ENCODE results near the gene IGSF23. TPM values are rescaled to one million over a fixed set of nuclear protein-coding genes. Genes with fewer than 3 reads are reported as not detected.

IGSF23 gene
- total RNA-seq, 1 experiment from 2014 or later: not detected

DNA sequence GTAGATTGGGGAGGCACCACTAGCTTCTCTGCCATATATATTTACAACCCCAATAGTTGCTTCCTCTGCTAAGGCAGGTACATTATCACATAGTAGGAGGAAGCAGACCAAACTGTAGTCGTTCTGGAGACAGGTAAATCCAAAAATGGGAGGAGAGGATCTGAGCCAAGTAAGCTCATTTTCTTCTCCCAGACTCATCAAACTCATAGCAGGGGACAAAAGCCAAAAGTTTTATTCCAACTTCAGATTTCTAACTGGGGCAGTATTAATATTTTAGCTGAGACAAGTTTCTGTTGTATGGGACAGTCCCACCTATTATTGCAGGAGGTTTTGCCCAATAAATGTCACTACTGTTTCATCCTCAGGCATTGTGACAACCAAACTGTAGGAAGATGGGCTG is 7.8 kb upstream of the IGSF23 start:
- no peak overlapping the region; a peak in 1 of 5 replicates for H3K4me3 Mint-ChIP-seq
- Histone ChIP-seq H3K9me3 (ENCODE audit: control insufficient read depth, low read depth, low read length) (no peaks in the 10 kb centered on the region), H3K23ac (ENCODE audit: insufficient read length, low read depth, low read length) (no peak overlapping the region), H3K79me2 (ENCODE audit: insufficient read depth, low read length) (no peaks in the 10 kb centered on the region), H2AFZ (ENCODE audit: low read length) (no peak overlapping the region), H3K4me1 (ENCODE audit: insufficient read depth, low read length) (peaks cover 4% of the 10 kb centered on the region; the same call in 1 of the 2 replicates), H3K23me2 (ENCODE audit: insufficient read length, low read depth, low read length, poor library complexity, severe bottlenecking) (no peaks in the 10 kb centered on the region), H3K79me1 (ENCODE audit: insufficient read depth, low read depth, low read length, poor library complexity, severe bottlenecking) (no peaks in the 10 kb centered on the region), H2BK120ac (ENCODE audit: low read depth, low read length, poor library complexity, severe bottlenecking) (no peak overlapping the region), H2BK15ac (ENCODE audit: low read depth, low read length) (no peak overlapping the region), H4K5ac (ENCODE audit: insufficient read length, low read depth, low read length) (no peak overlapping the region), H2BK12ac (ENCODE audit: insufficient read length, low read depth, low read length) (no peak overlapping the region), H3K56ac (ENCODE audit: insufficient read length, low read depth, low read length) (no peak overlapping the region), H3K27me3 (ENCODE audit: insufficient read depth, low read length) (no peaks in the 10 kb centered on the region), H3K14ac (ENCODE audit: insufficient read depth, low read length) (no peak overlapping the region), H3K4ac (ENCODE audit: low read depth, low read length) (no peak overlapping the region), H2BK5ac (ENCODE audit: insufficient read length, low read length) (no peak overlapping the region), H2AK5ac (ENCODE audit: insufficient read length, low read length) (no peak overlapping the region), H3K9ac (ENCODE audit: extremely low read depth, insufficient read length, low read length) (no peak overlapping the region), H2BK20ac (ENCODE audit: low read depth, low read length, poor library complexity, severe bottlenecking) (no peak overlapping the region), H4K20me1 (ENCODE audit: control insufficient read depth, insufficient read depth, insufficient read length) (no peaks in the 10 kb centered on the region), H3K27ac (ENCODE audit: insufficient read length, low read depth, low read length) (no peak overlapping the region), H3T11ph (ENCODE audit: low read length) (no peak overlapping the region), H3K4me2 (ENCODE audit: insufficient read depth, insufficient read length, low read length) (no peak overlapping the region), H4K91ac (ENCODE audit: insufficient read length, low read depth, low read length) (no peak overlapping the region), H3K18ac (ENCODE audit: insufficient read length, low read depth, low read length) (no peak overlapping the region), H4K8ac (replicated peaks; ENCODE audit: insufficient read length, low read depth, low read length) (no peak overlapping the region)
- H3K36me3 Mint-ChIP-seq (ENCODE audit: insufficient read depth in 1 of 3, low read depth in 3 of 3): peaks cover 0 to 4% (median 2%) of the 10 kb centered on the region in 3 experiments; a peak in 2 of 7 replicates
- no CpG with 5 or more reads among the region's 1 CpG for WGBS (ENCODE audit: extremely low coverage, insufficient read length, low lambda C conversion rate)
- TF ChIP-seq, protein P1, sequence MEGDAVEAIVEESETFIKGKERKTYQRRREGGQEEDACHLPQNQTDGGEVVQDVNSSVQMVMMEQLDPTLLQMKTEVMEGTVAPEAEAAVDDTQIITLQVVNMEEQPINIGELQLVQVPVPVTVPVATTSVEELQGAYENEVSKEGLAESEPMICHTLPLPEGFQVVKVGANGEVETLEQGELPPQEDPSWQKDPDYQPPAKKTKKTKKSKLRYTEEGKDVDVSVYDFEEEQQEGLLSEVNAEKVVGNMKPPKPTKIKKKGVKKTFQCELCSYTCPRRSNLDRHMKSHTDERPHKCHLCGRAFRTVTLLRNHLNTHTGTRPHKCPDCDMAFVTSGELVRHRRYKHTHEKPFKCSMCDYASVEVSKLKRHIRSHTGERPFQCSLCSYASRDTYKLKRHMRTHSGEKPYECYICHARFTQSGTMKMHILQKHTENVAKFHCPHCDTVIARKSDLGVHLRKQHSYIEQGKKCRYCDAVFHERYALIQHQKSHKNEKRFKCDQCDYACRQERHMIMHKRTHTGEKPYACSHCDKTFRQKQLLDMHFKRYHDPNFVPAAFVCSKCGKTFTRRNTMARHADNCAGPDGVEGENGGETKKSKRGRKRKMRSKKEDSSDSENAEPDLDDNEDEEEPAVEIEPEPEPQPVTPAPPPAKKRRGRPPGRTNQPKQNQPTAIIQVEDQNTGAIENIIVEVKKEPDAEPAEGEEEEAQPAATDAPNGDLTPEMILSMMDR (conservative IDR thresholded peaks at IDR 0.05): no peak
- H3K4me1 Mint-ChIP-seq: peaks cover 39 to 40% of the 10 kb centered on the region in 2 experiments
- no peaks in the 10 kb centered on the region; the same call in 1 of the 2 replicates for H3K27me3 Mint-ChIP-seq (ENCODE audit: low read depth)
- DNase-seq: no peak
- no peak overlapping the region for H3K27ac Mint-ChIP-seq
- no peaks in the 10 kb centered on the region; a peak in 1 of 5 replicates for H3K9me3 Mint-ChIP-seq

All from H9 (cell line).